Measurements from ENCODE around the gene AKAP13.
A peak's percentile ranks its signal among the peaks of the same experiment; 100 is the strongest.

The AKAP13 gene

GRCh38 chr15:85607842-85608241 is 227.4 kb downstream of the AKAP13 start:
- DNase-seq (ENCODE audit: low spot score in 2 of 2) (no peak), ATAC-seq (replicated peaks; ENCODE audit: extremely low read depth, poor library complexity, severe bottlenecking) (no peak)
- Mint-ChIP-seq H3K36me3 (ENCODE audit: insufficient read depth) (peaks cover 21% of the 10 kb centered on the region), H3K27me3 (no peaks in the 10 kb centered on the region), H3K9me3 (no peaks in the 10 kb centered on the region), H3K4me1 (peaks cover 25% of the 10 kb centered on the region), H3K4me3 (no peak overlapping the region), H3K27ac (ENCODE audit: low read depth) (no peak overlapping the region)

GRCh38 chr15:85609492-85609891 is 229.1 kb downstream of the AKAP13 start:
- peaks cover 14% of the 10 kb centered on the region for H3K36me3 Mint-ChIP-seq (ENCODE audit: insufficient read depth)
- DNase-seq (ENCODE audit: low spot score in 2 of 2) (no peak), ATAC-seq (replicated peaks; ENCODE audit: extremely low read depth, poor library complexity, severe bottlenecking) (no peak)

GRCh38 chr15:85611361-85611760 is 231.0 kb downstream of the AKAP13 start:
- H3K27me3 Mint-ChIP-seq = no peaks in the 10 kb centered on the region
- peaks cover 28% of the 10 kb centered on the region for H3K4me1 Mint-ChIP-seq
- H3K27ac Mint-ChIP-seq (ENCODE audit: low read depth) = peak overlapping the region; percentile 13
- peaks cover 14% of the 10 kb centered on the region for H3K36me3 Mint-ChIP-seq (ENCODE audit: insufficient read depth)
- DNase-seq (ENCODE audit: low spot score in 2 of 2) = no peak
- no peak overlapping the region for H3K4me3 Mint-ChIP-seq
- ATAC-seq (replicated peaks; ENCODE audit: extremely low read depth, poor library complexity, severe bottlenecking) = no peak
- H3K9me3 Mint-ChIP-seq = no peaks in the 10 kb centered on the region

More at GRCh38 chr15:85609492-85609891, 229.1 kb downstream of the AKAP13 start:
- H3K27ac Mint-ChIP-seq (ENCODE audit: low read depth) = no peak overlapping the region
- no peaks in the 10 kb centered on the region for H3K27me3 Mint-ChIP-seq
- H3K4me3 Mint-ChIP-seq = no peak overlapping the region
- H3K9me3 Mint-ChIP-seq = no peaks in the 10 kb centered on the region
- H3K4me1 Mint-ChIP-seq = peaks cover 18% of the 10 kb centered on the region

GRCh38 chr15:85614059-85614458 is 233.7 kb downstream of the AKAP13 start:
- Mint-ChIP-seq H3K4me3 (no peak overlapping the region), H3K4me1 (peaks cover 30% of the 10 kb centered on the region), H3K27me3 (no peaks in the 10 kb centered on the region), H3K36me3 (ENCODE audit: insufficient read depth) (peaks cover 9% of the 10 kb centered on the region), H3K27ac (ENCODE audit: low read depth) (peak overlapping the region; percentile 21), H3K9me3 (no peaks in the 10 kb centered on the region)
- DNase-seq (ENCODE audit: low spot score in 2 of 2) = no peak
- ATAC-seq (replicated peaks; ENCODE audit: extremely low read depth, poor library complexity, severe bottlenecking) = no peak

- no peaks in the 10 kb centered on the region for H3K27me3 Mint-ChIP-seq
- DNase-seq (ENCODE audit: low spot score in 2 of 2) = peak in 1 of 2 donors; percentile 17
- ATAC-seq (replicated peaks; ENCODE audit: extremely low read depth, poor library complexity, severe bottlenecking) = peak; percentile 20
- H3K27ac Mint-ChIP-seq (ENCODE audit: low read depth) = peak overlapping the region; percentile 25
- H3K36me3 Mint-ChIP-seq (ENCODE audit: insufficient read depth) = peaks cover 7% of the 10 kb centered on the region
- no peak overlapping the region for H3K4me3 Mint-ChIP-seq
- peaks cover 29% of the 10 kb centered on the region for H3K4me1 Mint-ChIP-seq
- H3K9me3 Mint-ChIP-seq = no peaks in the 10 kb centered on the region
Observed at GRCh38 chr15:85615930-85616329, 235.5 kb downstream of the AKAP13 start.

- ATAC-seq (replicated peaks; ENCODE audit: extremely low read depth, poor library complexity, severe bottlenecking) (no peak), DNase-seq (ENCODE audit: low spot score in 2 of 2) (no peak)
- Mint-ChIP-seq H3K36me3 (ENCODE audit: insufficient read depth) (peaks cover 2% of the 10 kb centered on the region), H3K27ac (ENCODE audit: low read depth) (peak overlapping the region; percentile 16), H3K4me1 (peaks cover 22% of the 10 kb centered on the region), H3K4me3 (no peak overlapping the region), H3K9me3 (no peaks in the 10 kb centered on the region), H3K27me3 (no peaks in the 10 kb centered on the region)
Observed at GRCh38 chr15:85616549-85617110, 236.2 kb downstream of the AKAP13 start.

GRCh38 chr15:85618228-85618505 is 237.8 kb downstream of the AKAP13 start:
- H3K36me3 Mint-ChIP-seq (ENCODE audit: insufficient read depth) = peaks cover 4% of the 10 kb centered on the region
- no peaks in the 10 kb centered on the region for H3K27me3 Mint-ChIP-seq

GRCh38 chr15:85618956-85619491 is 238.6 kb downstream of the AKAP13 start:
- Mint-ChIP-seq H3K27ac (ENCODE audit: low read depth) (no peak overlapping the region), H3K9me3 (no peaks in the 10 kb centered on the region)

More at GRCh38 chr15:85618228-85618505, 237.8 kb downstream of the AKAP13 start:
- Mint-ChIP-seq H3K4me1 (peaks cover 28% of the 10 kb centered on the region), H3K4me3 (no peak overlapping the region), H3K27ac (ENCODE audit: low read depth) (no peak overlapping the region), H3K9me3 (no peaks in the 10 kb centered on the region)
- ATAC-seq (replicated peaks; ENCODE audit: extremely low read depth, poor library complexity, severe bottlenecking) (no peak), DNase-seq (ENCODE audit: low spot score in 2 of 2) (no peak)

GRCh38 chr15:85619992-85620689 is 239.7 kb downstream of the AKAP13 start:
- DNase-seq (ENCODE audit: low spot score in 2 of 2) = no peak
- H3K4me1 Mint-ChIP-seq = peaks cover 43% of the 10 kb centered on the region
- H3K9me3 Mint-ChIP-seq = no peaks in the 10 kb centered on the region
- no peak for ATAC-seq (replicated peaks; ENCODE audit: extremely low read depth, poor library complexity, severe bottlenecking)
- peaks cover 2% of the 10 kb centered on the region for H3K36me3 Mint-ChIP-seq (ENCODE audit: insufficient read depth)
- no peak overlapping the region for H3K4me3 Mint-ChIP-seq
- H3K27me3 Mint-ChIP-seq = no peaks in the 10 kb centered on the region
- no peak overlapping the region for H3K27ac Mint-ChIP-seq (ENCODE audit: low read depth)

More at GRCh38 chr15:85618956-85619491, 238.6 kb downstream of the AKAP13 start:
- Mint-ChIP-seq H3K4me3 (no peak overlapping the region), H3K36me3 (ENCODE audit: insufficient read depth) (peaks cover 2% of the 10 kb centered on the region), H3K27me3 (no peaks in the 10 kb centered on the region), H3K4me1 (peaks cover 37% of the 10 kb centered on the region)
- DNase-seq (ENCODE audit: low spot score in 2 of 2) (peak in 1 of 2 donors; percentile 24), ATAC-seq (replicated peaks; ENCODE audit: extremely low read depth, poor library complexity, severe bottlenecking) (peak; percentile 80)

- peak; percentile 26 for ATAC-seq (replicated peaks; ENCODE audit: extremely low read depth, poor library complexity, severe bottlenecking)
- H3K36me3 Mint-ChIP-seq (ENCODE audit: insufficient read depth) = peaks cover 7% of the 10 kb centered on the region
- H3K4me3 Mint-ChIP-seq = no peak overlapping the region
- no peaks in the 10 kb centered on the region for H3K27me3 Mint-ChIP-seq
- H3K27ac Mint-ChIP-seq (ENCODE audit: low read depth) = no peak overlapping the region
- no peaks in the 10 kb centered on the region for H3K9me3 Mint-ChIP-seq
- H3K4me1 Mint-ChIP-seq = peaks cover 43% of the 10 kb centered on the region
- no peak for DNase-seq (ENCODE audit: low spot score in 2 of 2)
Observed at GRCh38 chr15:85620690-85621049, 240.3 kb downstream of the AKAP13 start.

- H3K27me3 Mint-ChIP-seq = no peaks in the 10 kb centered on the region
- no peaks in the 10 kb centered on the region for H3K9me3 Mint-ChIP-seq
- DNase-seq (ENCODE audit: low spot score in 2 of 2) (no peak), ATAC-seq (replicated peaks; ENCODE audit: extremely low read depth, poor library complexity, severe bottlenecking) (no peak)
- H3K36me3 Mint-ChIP-seq (ENCODE audit: insufficient read depth) = peaks cover 10% of the 10 kb centered on the region
- no peak overlapping the region for H3K4me3 Mint-ChIP-seq
- peaks cover 43% of the 10 kb centered on the region for H3K4me1 Mint-ChIP-seq
- no peak overlapping the region for H3K27ac Mint-ChIP-seq (ENCODE audit: low read depth)
Observed at GRCh38 chr15:85621094-85621493, 240.7 kb downstream of the AKAP13 start.

GRCh38 chr15:85622221-85622831 is 241.9 kb downstream of the AKAP13 start:
- no peaks in the 10 kb centered on the region for H3K27me3 Mint-ChIP-seq
- peaks cover 48% of the 10 kb centered on the region for H3K4me1 Mint-ChIP-seq
- peak overlapping the region; percentile 73 for H3K27ac Mint-ChIP-seq (ENCODE audit: low read depth)
- H3K36me3 Mint-ChIP-seq (ENCODE audit: insufficient read depth) = peaks cover 13% of the 10 kb centered on the region
- H3K9me3 Mint-ChIP-seq = no peaks in the 10 kb centered on the region
- no peak for ATAC-seq (replicated peaks; ENCODE audit: extremely low read depth, poor library complexity, severe bottlenecking)
- no peak for DNase-seq (ENCODE audit: low spot score in 2 of 2)
- no peak overlapping the region for H3K4me3 Mint-ChIP-seq
